GM10266 (cell line): ENCODE measurements around the gene IL25.

Experiments
- DNase-seq: peaks from one replicate; pipeline ENCODE4 v3.0.0; 2012; ENCODE audit errors: extremely low spot score
- TF ChIP-seq, protein P1 (sequence below): IDR thresholded peaks from 2 replicates; pipeline ENCODE4 v1.5.1; 2012; ENCODE audit warnings: mild to moderate bottlenecking, low read depth; ENCODE audit not compliant: control insufficient read depth, insufficient read depth; ENCODE audit errors: missing control alignments

IL25 gene

DNA sequence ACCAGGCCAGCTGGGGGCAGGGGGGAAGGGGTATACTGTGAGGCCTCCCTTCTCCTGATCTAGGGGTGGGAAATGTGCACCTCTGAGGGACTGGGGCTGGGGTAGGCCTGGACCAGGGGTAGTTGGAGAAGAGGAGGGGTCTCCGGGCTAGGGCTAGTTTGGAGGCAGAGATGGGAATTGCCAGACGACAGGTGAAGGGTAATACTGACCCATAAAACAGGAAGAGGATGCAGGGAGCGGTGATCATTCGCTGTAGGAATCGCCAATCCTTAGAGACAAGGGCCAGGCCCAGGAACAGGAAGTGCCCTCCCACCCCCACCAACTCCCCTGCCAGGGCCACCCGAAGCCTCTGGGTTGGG lies 24.3 kb upstream of the IL25 start:
- no peak for DNase-seq
- TF ChIP-seq, protein P1, sequence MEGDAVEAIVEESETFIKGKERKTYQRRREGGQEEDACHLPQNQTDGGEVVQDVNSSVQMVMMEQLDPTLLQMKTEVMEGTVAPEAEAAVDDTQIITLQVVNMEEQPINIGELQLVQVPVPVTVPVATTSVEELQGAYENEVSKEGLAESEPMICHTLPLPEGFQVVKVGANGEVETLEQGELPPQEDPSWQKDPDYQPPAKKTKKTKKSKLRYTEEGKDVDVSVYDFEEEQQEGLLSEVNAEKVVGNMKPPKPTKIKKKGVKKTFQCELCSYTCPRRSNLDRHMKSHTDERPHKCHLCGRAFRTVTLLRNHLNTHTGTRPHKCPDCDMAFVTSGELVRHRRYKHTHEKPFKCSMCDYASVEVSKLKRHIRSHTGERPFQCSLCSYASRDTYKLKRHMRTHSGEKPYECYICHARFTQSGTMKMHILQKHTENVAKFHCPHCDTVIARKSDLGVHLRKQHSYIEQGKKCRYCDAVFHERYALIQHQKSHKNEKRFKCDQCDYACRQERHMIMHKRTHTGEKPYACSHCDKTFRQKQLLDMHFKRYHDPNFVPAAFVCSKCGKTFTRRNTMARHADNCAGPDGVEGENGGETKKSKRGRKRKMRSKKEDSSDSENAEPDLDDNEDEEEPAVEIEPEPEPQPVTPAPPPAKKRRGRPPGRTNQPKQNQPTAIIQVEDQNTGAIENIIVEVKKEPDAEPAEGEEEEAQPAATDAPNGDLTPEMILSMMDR = no peak

GRCh38 chr14:23349156-23349845 lies 23.3 kb upstream of the IL25 start:
- peak; percentile 21 for DNase-seq
- TF ChIP-seq, protein P1 = no peak

GRCh38 chr14:23351681-23352505 lies 20.7 kb upstream of the IL25 start:
- TF ChIP-seq, protein P1 = no peak
- peak; percentile 33 for DNase-seq

GRCh38 chr14:23352506-23353432 lies 19.8 kb upstream of the IL25 start, which contains the start of gene SLC22A17:
SLC22A17 (minus strand) TSS chr14:23352887.
- DNase-seq = peak; percentile 57
- TF ChIP-seq, protein P1 = no peak

- TF ChIP-seq, protein P1 = no peak
- peak; percentile 10 for DNase-seq
Measured at GRCh38 chr14:23353433-23353780, 19.2 kb upstream of the IL25 start.

- TF ChIP-seq, protein P1 = no peak
- no peak for DNase-seq
Measured at GRCh38 chr14:23354990-23355389, 17.6 kb upstream of the IL25 start.
